NCI-H2227 (cell line): Measurements from ENCODE around the gene IFT122.
"Not testable (repeated sequence)": the region's sequence is repeated elsewhere in the genome, so short reads cannot be mapped to it uniquely, and the experiment has no call there.

Experiments
- DNase-seq: peaks from one replicate; lab custom pipeline; 2025; ENCODE audit not compliant: unreplicated experiment; lab: John Stamatoyannopoulos, UW

Gene IFT122

GRCh38 chr3:129534428-129535027, 94.5 kb downstream of the IFT122 start:
- DNase-seq, result no peak

DNA sequence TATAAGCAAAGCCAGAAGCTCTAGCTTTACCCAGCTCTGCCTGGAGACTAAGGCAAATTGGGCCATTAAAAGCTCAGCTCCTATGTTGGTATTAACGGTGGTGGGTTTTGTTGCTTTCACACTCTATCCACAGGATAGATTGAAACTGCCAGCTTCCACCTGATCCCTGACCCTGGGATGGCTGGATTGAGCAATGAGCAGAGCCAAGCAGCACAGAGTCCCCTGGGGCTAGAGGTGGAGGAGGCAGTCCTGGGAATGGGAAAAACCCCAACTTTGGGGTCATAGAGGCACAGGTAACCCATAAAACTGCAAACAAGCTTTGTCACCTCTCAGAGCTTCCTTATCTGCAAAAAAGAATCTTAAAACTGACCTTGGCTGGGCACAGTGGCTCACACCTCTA, 95.1 kb downstream of the IFT122 start:
- no peak for DNase-seq

GRCh38 chr3:129536374-129536667, 96.3 kb downstream of the IFT122 start:
- DNase-seq, result no peak

DNA sequence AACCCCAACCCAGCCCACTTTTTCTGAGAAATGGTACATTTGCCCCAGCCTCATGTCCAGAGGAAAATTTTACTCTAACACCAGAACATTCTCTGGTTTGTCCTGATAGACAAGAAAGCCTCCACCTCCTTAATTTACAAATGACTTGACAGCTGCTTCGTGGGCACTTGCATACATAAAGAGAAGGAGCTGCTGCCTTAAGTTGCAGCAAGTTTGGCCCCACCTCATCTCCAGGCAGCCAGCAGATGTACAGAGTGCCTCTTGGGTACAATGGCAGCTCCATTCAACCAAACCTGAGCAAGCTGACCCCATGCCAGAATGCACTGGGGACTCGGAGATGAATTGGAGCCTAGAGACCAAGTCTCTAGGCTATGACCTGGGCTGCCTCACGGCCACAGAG, 96.8 kb downstream of the IFT122 start:
- DNase-seq, result no peak

- no peak for DNase-seq
Measured at GRCh38 chr3:129539206-129539605, 99.2 kb downstream of the IFT122 start.

DNA sequence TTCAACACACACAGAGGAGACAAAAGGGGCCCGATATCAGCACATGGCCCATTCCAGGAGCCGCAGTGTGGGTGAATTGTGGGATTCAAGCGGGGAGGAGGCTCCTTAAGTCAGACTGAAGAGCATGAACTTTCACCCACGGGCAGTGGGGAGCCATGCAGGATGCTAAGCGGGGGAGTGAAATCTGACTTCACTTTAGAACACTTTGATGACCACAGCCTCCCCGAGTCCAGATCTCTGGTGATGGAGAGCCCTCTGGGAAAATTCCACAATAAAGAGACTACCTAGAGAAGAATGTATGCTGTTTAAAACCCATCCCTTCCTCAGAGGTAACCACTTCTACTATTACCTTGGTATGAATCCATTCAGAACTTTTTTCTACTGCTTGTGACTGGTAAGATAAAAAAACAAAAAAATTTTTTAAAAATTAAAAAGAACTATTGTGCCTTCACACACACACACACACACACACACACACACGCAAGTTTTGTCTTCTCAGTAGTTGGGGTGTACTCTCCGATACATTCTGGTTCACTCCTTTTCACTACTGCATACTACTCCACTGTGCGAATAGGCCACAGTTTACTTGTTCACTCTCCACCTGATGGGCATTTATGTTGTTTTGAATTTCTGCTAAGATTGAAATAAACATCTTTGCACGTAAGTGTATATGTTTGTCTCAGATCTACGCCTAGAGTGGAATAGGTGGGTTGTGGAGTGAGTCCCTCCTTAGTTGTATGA, 100.9 kb downstream of the IFT122 start:
- no peak for DNase-seq

- DNase-seq, result no peak
Measured at GRCh38 chr3:129542747-129543146, 102.7 kb downstream of the IFT122 start.

- DNase-seq, result no peak
Measured at GRCh38 chr3:129543156-129543790, 103.2 kb downstream of the IFT122 start, which contains the start of gene H1-8. Gene H1-8 (plus strand): TSS chr3:129543175. CDS start chr3:129543219, 44 bp downstream.

- DNase-seq, result no peak
Measured at GRCh38 chr3:129543999-129544398, 104.0 kb downstream of the IFT122 start.

DNA sequence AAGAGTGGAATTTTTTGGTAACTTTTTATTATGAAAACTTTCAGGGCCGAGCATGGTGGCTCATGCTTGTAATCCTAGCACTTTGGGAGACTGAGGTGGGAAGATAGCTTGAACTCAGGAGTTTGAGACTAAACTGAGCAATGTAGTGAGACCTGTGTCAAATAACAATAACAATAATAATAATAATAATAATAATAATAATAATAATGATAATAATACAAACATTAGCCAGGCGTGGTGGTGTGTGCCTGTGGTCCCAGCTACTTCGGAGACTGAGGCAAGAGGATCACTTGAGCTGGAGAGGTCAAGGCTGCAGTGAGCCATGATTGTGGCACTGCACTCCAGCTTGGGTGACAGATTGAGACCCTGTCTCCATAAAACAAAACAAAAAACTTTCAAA, 105.9 kb downstream of the IFT122 start:
- not testable (repeated sequence) for DNase-seq

DNA sequence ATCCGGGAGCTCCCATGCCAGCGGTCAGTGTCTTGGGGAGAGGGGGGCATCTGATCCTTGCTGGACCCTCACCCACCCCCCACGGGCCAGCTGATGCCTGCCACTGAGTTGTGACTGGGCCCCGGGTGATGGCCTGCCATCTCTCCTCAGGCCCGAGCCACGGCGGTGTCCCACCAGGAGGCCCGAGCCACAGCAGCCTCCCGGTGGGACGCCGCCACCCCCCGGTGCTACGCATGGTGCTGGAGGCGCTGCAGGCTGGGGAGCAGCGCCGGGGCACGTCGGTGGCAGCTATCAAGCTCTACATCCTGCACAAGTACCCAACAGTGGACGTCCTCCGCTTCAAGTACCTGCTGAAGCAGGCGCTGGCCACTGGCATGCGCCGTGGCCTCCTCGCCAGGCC, 107.2 kb downstream of the IFT122 start:
- DNase-seq, result no peak

GRCh38 chr3:129548104-129548965, 108.3 kb downstream of the IFT122 start:
- DNase-seq, result no peak

GRCh38 chr3:129549006-129549800, 109.2 kb downstream of the IFT122 start:
- DNase-seq, result no peak

GRCh38 chr3:129549805-129550204, 109.8 kb downstream of the IFT122 start:
- DNase-seq, result no peak

DNA sequence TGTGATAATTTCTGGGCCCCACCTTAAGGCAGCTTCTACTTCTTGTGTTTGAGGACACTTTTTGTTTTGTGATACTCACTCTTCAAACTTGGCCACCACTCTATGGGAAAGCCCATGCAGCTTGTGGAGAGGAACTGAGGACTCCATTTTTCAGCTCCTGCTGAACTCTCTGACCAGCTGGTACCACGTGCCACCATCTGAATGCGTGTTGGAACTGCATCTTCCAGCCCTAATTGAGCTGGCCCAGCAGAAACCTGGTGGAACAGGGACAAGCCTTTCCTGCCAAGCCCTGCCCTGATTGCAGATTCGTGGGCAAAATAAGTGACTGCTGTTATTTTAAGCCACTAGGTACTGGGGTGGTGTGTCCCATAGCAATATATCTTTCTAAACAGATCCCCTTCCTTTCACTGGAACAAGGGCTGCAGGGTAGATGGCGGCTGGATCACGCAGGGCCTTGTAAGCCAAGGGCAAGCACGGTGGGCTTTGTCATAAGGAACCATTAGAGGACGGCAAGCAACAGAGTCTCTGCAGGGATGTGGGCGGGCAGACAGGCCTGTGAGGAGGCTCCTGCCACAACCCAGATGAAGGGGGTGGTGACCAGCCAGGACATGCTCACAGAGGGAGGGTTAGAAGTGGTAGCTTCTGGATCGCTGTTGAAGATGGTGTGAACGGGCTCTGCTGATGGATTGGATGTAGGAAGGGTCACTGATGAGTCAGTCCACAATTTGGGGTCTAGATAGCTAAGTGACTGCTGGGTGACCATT, 112.4 kb downstream of the IFT122 start:
- DNase-seq, result no peak

DNA sequence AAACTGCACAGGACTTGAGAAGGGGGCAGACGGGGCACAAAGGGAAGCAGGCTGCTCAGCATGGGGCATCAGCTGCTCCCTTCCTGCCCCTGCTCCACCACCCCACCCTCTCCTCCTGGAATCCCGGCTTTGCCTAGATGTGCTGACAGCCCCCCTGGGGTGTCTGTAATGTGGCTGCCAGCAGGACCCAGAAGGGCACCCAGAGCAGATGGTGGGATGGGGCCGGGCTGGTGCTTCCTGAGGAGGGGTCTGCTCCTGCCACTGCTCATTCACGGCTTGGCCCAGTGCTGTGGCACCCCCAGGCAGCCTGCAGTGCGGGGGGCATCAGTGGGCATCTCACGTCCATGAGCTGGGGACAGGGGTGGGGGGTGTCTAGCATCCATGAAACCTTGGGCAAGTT, 113.1 kb downstream of the IFT122 start:
- no peak for DNase-seq

DNA sequence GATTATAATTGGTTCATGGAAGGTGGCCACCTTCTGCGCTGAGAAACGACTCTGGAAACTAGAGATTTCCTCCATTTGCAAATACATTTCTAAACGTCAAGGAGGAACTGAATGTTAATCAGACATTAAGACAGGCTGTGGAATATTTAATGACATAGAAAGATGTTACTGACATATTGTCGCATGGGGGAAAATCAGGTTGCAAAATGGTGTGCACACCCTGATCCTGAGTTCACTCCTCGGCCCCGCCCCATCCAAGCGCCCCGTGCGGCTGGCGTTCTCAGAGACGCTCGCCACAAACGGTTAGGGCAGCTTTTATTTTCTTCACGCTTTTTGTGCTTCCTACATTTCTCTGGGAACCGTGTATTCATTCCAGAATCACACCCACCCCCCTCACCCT, 113.7 kb downstream of the IFT122 start:
- DNase-seq, result peak; percentile 25

- DNase-seq, result no peak
Measured at GRCh38 chr3:129554356-129555152, 114.5 kb downstream of the IFT122 start.

DNA sequence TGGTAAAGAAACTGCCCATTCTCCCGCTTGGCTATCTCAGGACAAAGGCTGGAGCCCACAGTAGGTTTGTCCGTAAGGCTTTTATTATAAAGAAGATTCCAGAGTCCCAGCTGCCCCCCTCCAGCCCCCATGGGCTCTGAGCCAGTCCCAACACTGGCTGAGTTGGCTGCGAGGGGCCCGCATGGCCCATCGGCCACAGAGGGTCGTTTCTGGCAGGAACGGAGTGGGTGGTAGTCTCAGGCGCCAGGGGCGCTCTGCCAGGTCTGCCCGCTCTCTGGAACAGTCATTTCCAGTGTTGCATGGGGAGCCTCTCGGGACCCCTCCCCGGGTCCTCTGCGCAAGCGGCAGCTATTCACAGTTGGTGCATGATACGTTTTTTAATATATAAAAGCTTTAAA, 115.1 kb downstream of the IFT122 start:
- DNase-seq, result no peak
